ENCODE data around the gene TEK. TPM values are rescaled to one million over a fixed set of nuclear protein-coding genes. Genes with fewer than 3 reads are reported as not detected.

The TEK gene
- total RNA-seq (2021), result not detected in 2 replicates
- Bru-seq, nascent RNA, result percentile 10 among the genes with signal in this experiment
- percentile 11 among the genes with signal in this experiment for BruChase-seq, experiment 1, labeled RNA remaining after a 2-hour chase
- BruChase-seq, experiment 2, labeled RNA remaining after a 6-hour chase, result percentile 8 among the genes with signal in this experiment
- long read RNA-seq, partial matches to known transcripts, result 0 of 1 reads
- long read RNA-seq, other reads (novel, unspliced or antisense), result 1 of 1 reads

- Histone ChIP-seq H3K4me2 (no peak within 1 kb of the TSS), H3K4me3 (no peak within 1 kb of the TSS), H4K20me1 (ENCODE audit: insufficient read depth) (no peaks in the 10 kb centered on the region), H3K27ac (no peak within 1 kb of the TSS), H3K9me2 (ENCODE audit: insufficient read depth) (no peaks in the 10 kb centered on the region), H3F3A (ENCODE audit: insufficient read depth, low read depth) (no peaks in the 10 kb centered on the region), H3K27me3 (ENCODE audit: insufficient read depth, low read depth) (no peaks in the 10 kb centered on the region), H3K36me3 (ENCODE audit: low read depth) (no peaks in the 10 kb centered on the region), H3K79me2 (ENCODE audit: low read depth) (no peaks in the 10 kb centered on the region), H3K4me1 (replicated peaks; ENCODE audit: insufficient read depth) (peaks cover 10% of the 10 kb centered on the region), H2AFZ (no peak within 1 kb of the TSS), H3K9me3 (ENCODE audit: insufficient read depth, low read depth) (no peaks in the 10 kb centered on the region)
- TF ChIP-seq EZH2 (IDR thresholded peaks at IDR 0.05; ENCODE audit: low read depth) (no peak), CTCF (conservative IDR thresholded peaks at IDR 0.05) (no peak)
- CTCF ChIA-PET, result no interaction called here
- POLR2A ChIA-PET (ENCODE audit: unreplicated experiment), result no interaction called here
- intact Hi-C loops (cut with micrococcal nuclease; ENCODE audit: unreplicated experiment), result no loop called here
- no TSS peak for BruUV-seq (replicated peaks)
- DNase-seq, result no peak
Observed at GRCh38 chr9:27108981-27109541, at the start of gene TEK. Gene TEK (plus strand): TSS chr9:27109225. CDS start chr9:27109591, 366 bp downstream.

GRCh38 chr9:27059412-27059811, 49.6 kb upstream of the TEK start:
- no TSS peak for BruUV-seq (replicated peaks)
- ChIA-PET POLR2A (ENCODE audit: unreplicated experiment) (no interaction called here), CTCF (no interaction called here)
- no peak for DNase-seq
- Histone ChIP-seq H3K27me3 (ENCODE audit: insufficient read depth, low read depth) (no peaks in the 10 kb centered on the region), H2AFZ (no peak overlapping the region), H3F3A (ENCODE audit: insufficient read depth, low read depth) (no peaks in the 10 kb centered on the region), H3K9me3 (ENCODE audit: insufficient read depth, low read depth) (no peaks in the 10 kb centered on the region), H3K4me1 (replicated peaks; ENCODE audit: insufficient read depth) (no peaks in the 10 kb centered on the region), H3K4me3 (no peak overlapping the region), H4K20me1 (ENCODE audit: insufficient read depth) (no peaks in the 10 kb centered on the region), H3K9me2 (ENCODE audit: insufficient read depth) (no peaks in the 10 kb centered on the region), H3K79me2 (ENCODE audit: low read depth) (no peaks in the 10 kb centered on the region), H3K36me3 (ENCODE audit: low read depth) (no peaks in the 10 kb centered on the region), H3K4me2 (no peak overlapping the region), H3K27ac (no peak overlapping the region)
- intact Hi-C loops (cut with micrococcal nuclease; ENCODE audit: unreplicated experiment), result no loop called here
- TF ChIP-seq EZH2 (IDR thresholded peaks at IDR 0.05; ENCODE audit: low read depth), result no peak
- no peak for TF ChIP-seq CTCF (conservative IDR thresholded peaks at IDR 0.05)

GRCh38 chr9:27059907-27060306, 49.1 kb upstream of the TEK start:
- H3K4me3 ChIP-seq, result no peak overlapping the region
- no peaks in the 10 kb centered on the region for H3F3A ChIP-seq (ENCODE audit: insufficient read depth, low read depth)
- no peaks in the 10 kb centered on the region for H3K4me1 ChIP-seq (replicated peaks; ENCODE audit: insufficient read depth)
- no peaks in the 10 kb centered on the region for H4K20me1 ChIP-seq (ENCODE audit: insufficient read depth)
- H2AFZ ChIP-seq, result no peak overlapping the region
- ChIA-PET POLR2A (ENCODE audit: unreplicated experiment) (no interaction called here), CTCF (no interaction called here)
- no peaks in the 10 kb centered on the region for H3K9me2 ChIP-seq (ENCODE audit: insufficient read depth)
- no peak overlapping the region for H3K27ac ChIP-seq
- no peak for DNase-seq
- no peak overlapping the region for H3K4me2 ChIP-seq
- no peak for TF ChIP-seq EZH2 (IDR thresholded peaks at IDR 0.05; ENCODE audit: low read depth)
- TF ChIP-seq CTCF (conservative IDR thresholded peaks at IDR 0.05), result no peak
- BruUV-seq (replicated peaks), result no TSS peak
- H3K9me3 ChIP-seq (ENCODE audit: insufficient read depth, low read depth), result no peaks in the 10 kb centered on the region
- H3K79me2 ChIP-seq (ENCODE audit: low read depth), result no peaks in the 10 kb centered on the region
- H3K27me3 ChIP-seq (ENCODE audit: insufficient read depth, low read depth), result no peaks in the 10 kb centered on the region
- intact Hi-C loops (cut with micrococcal nuclease; ENCODE audit: unreplicated experiment), result no loop called here
- no peaks in the 10 kb centered on the region for H3K36me3 ChIP-seq (ENCODE audit: low read depth)

All from PC-9 (cell line).